Type B pancreatic cell (in vitro differentiated cells): ENCODE data around the gene CERS6. TPM values are rescaled to one million over a fixed set of nuclear protein-coding genes. Genes with fewer than 3 reads are reported as not detected.

Source experiments
- DNase-seq: peaks from one replicate; pipeline ENCODE4 v3.0.0; 2021; ENCODE audit warnings: mixed read lengths; ENCODE audit not compliant: unreplicated experiment; ENCODE audit errors: extremely low spot score
- H3K27ac Mint-ChIP-seq: 2 replicates; pipeline ENCODE4 v1.8.0; 2021; ENCODE audit warnings: mild to moderate bottlenecking, mixed read lengths
- H3K27me3 Mint-ChIP-seq: 2 replicates; pipeline ENCODE4 v1.8.0; 2021; ENCODE audit warnings: mixed read lengths
- H3K36me3 Mint-ChIP-seq: 2 replicates; pipeline ENCODE4 v1.8.0; 2021; ENCODE audit warnings: mixed read lengths
- H3K4me1 Mint-ChIP-seq: one replicate; pipeline ENCODE4 v1.8.0; 2021; ENCODE audit warnings: mixed read lengths; ENCODE audit not compliant: unreplicated experiment
- H3K4me3 Mint-ChIP-seq: 2 replicates; pipeline ENCODE4 v1.8.0; 2021; ENCODE audit warnings: mild to moderate bottlenecking, mixed read lengths
- H3K9me3 Mint-ChIP-seq: 2 replicates; pipeline ENCODE4 v1.8.0; 2021; ENCODE audit warnings: mixed read lengths
- total RNA-seq: library from RNA; stranded (reverse); gene quantifications from 2 replicates; pipeline ENCODE4 v1.2.1, GENCODE V29; 2021; ENCODE audit warnings: low replicate concordance
- TF ChIP-seq, protein P1 (sequence below): fragments of 200-600 bp; sonication (generic); conservative IDR thresholded peaks from 2 replicates; pipeline ENCODE4 v1.5.0; 2021; ENCODE audit warnings: antibody characterized with exemption, mild to moderate bottlenecking

CERS6 gene
- total RNA-seq, 1 donor from 2014 or later: 43.0 TPM

DNA sequence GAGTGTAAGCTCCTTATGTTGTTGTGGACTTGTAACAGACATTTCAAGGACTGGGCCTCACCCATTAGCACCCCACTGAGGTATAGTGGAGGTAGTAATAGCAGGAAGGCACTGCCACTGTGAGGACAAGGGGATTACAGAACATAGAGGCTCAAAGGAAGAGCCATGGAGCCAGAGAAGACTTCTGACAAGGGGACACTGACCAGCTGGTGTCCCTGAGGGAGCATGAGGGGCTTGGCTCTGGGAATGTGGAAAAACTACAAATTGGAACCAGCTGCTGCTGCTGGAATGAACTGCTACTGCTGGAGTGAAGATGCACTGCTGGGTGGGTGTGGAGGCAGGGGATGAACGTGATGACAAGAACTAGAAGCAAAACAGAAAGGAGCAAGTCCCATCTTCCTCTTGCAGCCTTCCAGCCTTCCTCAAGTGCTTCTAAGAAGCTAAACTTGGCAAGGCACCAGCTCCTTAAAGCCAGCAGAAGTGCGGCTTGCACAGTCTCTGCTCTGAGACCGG, 179.0 kb downstream of the CERS6 start:
- Mint-ChIP-seq H3K27ac (peak overlapping the region; percentile 60), H3K27me3 (no peaks in the 10 kb centered on the region), H3K4me3 (peak overlapping the region; percentile 37), H3K9me3 (no peaks in the 10 kb centered on the region), H3K36me3 (peaks cover 5% of the 10 kb centered on the region), H3K4me1 (peaks cover 45% of the 10 kb centered on the region)
- no peak for DNase-seq
- TF ChIP-seq, protein P1, sequence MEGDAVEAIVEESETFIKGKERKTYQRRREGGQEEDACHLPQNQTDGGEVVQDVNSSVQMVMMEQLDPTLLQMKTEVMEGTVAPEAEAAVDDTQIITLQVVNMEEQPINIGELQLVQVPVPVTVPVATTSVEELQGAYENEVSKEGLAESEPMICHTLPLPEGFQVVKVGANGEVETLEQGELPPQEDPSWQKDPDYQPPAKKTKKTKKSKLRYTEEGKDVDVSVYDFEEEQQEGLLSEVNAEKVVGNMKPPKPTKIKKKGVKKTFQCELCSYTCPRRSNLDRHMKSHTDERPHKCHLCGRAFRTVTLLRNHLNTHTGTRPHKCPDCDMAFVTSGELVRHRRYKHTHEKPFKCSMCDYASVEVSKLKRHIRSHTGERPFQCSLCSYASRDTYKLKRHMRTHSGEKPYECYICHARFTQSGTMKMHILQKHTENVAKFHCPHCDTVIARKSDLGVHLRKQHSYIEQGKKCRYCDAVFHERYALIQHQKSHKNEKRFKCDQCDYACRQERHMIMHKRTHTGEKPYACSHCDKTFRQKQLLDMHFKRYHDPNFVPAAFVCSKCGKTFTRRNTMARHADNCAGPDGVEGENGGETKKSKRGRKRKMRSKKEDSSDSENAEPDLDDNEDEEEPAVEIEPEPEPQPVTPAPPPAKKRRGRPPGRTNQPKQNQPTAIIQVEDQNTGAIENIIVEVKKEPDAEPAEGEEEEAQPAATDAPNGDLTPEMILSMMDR: no peak

- Mint-ChIP-seq H3K36me3 (peaks cover 11% of the 10 kb centered on the region), H3K27ac (peak overlapping the region; percentile 96), H3K9me3 (no peaks in the 10 kb centered on the region), H3K4me1 (peaks cover 46% of the 10 kb centered on the region), H3K27me3 (no peaks in the 10 kb centered on the region), H3K4me3 (peak overlapping the region; percentile 75)
- DNase-seq: no peak
- TF ChIP-seq, protein P1: no peak
These were observed 182.9 kb downstream of the CERS6 start for GRCh38 chr2:168639018-168639417.

- H3K27me3 Mint-ChIP-seq: no peaks in the 10 kb centered on the region
- DNase-seq: no peak
- peak overlapping the region; percentile 96 for H3K27ac Mint-ChIP-seq
- peaks cover 48% of the 10 kb centered on the region for H3K4me1 Mint-ChIP-seq
- H3K4me3 Mint-ChIP-seq: peak overlapping the region; percentile 75
- TF ChIP-seq, protein P1: no peak
- H3K36me3 Mint-ChIP-seq: peaks cover 12% of the 10 kb centered on the region
- no peaks in the 10 kb centered on the region for H3K9me3 Mint-ChIP-seq
These were observed 183.4 kb downstream of the CERS6 start for GRCh38 chr2:168639441-168639898.

DNA sequence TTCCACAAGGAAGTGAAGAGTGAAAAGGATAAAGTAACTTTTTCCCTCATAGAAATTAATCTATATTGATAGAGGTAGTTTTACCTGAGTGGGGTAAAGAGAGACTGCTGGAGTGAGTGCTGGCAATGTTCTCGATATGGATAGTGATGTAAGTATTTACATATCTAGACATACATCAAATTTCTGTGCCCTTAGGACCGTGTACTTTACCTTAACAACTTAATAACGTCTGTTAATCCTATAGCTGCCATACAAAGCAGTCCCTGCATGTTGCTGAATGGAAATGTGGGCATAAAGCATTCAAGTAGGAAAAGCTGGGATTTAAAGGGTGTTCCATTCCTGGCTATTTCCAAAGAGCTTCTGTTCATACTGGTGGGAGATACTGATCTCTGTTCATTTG, 184.0 kb downstream of the CERS6 start:
- no peaks in the 10 kb centered on the region for H3K9me3 Mint-ChIP-seq
- H3K4me1 Mint-ChIP-seq: peaks cover 44% of the 10 kb centered on the region
- TF ChIP-seq, protein P1: no peak
- no peaks in the 10 kb centered on the region for H3K27me3 Mint-ChIP-seq
- peak overlapping the region; percentile 96 for H3K27ac Mint-ChIP-seq
- peak overlapping the region; percentile 75 for H3K4me3 Mint-ChIP-seq
- DNase-seq: no peak
- H3K36me3 Mint-ChIP-seq: peaks cover 12% of the 10 kb centered on the region

DNA sequence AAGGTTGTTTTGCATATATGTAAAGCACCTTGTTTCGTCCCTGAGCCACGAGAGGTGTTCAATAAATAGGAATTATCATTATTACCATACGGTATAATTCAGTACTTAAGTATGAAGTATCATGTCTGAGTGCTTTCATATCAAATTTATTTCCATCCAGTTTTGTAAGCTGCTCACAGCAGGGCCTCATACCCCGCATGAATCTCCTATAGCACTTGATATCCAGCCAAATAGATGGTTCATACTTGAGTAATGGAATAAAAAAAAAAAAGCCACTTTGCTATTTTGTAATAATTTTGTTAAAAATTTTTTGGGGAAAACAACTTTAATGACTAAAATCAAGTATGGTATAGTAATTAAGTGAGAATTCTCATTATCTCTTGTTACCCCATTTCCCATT, 185.6 kb downstream of the CERS6 start:
- TF ChIP-seq, protein P1: no peak
- DNase-seq: no peak
- Mint-ChIP-seq H3K9me3 (no peaks in the 10 kb centered on the region), H3K4me3 (no peak overlapping the region), H3K27ac (no peak overlapping the region), H3K36me3 (peaks cover 9% of the 10 kb centered on the region), H3K4me1 (peaks cover 31% of the 10 kb centered on the region), H3K27me3 (no peaks in the 10 kb centered on the region)
